NCI-H524 (cell line): Measurements from ENCODE around the gene TSHZ2.

Source experiments
- DNase-seq, 2 experiments: peaks; one replicate each; lab custom pipeline; 2025; lab: John Stamatoyannopoulos, UW

TSHZ2 gene

DNA sequence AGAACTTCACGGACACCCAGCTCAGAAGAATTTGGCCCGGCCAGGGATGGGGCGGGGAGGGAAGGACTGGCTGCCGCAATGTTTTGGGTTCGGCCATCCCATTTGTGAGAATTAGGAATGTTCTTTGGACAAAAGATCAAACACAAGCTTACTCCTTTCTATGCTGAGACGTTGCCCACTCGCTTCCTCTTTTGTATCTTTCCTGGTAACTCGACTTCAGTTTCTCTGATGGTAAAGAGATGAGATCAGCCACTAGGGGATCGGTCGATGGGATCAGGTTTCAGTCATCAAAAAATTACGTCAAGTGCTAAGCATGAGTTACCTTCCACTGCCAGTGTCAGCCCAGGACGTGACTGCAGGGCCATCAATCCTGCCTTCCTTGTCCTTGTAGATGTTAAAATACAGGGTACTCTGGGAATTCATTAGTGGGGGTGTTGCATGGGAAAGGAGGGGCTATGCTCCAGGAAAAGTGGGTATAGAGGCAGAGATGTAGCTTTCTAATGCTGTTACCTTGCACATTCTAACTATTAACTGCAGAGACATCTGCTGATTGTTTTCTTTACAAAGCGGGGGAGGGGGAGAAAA lies 190.2 kb downstream of the TSHZ2 start:
- peak in 1 of 2 experiments; percentile 68 for DNase-seq

DNA sequence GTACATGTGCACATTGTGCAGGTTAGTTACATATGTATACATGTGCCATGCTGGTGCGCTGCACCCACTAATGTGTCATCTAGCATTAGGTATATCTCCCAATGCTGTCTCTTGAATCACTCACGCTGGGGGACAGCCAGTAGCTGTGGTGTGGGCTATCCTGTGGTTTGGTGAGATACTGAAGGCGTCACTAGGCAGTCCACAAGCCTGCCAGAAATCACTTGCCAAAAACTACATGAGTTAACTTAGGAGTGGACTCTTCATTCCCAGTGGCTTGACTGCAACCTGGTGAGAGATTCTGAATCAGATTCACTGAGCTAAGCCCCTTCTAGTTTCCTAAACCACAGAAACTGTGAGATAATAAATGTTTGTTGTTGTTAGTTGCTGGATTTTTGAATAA lies 191.3 kb downstream of the TSHZ2 start:
- DNase-seq = no peak

GRCh38 chr20:53164072-53164471 lies 191.9 kb downstream of the TSHZ2 start:
- DNase-seq = no peak

- DNase-seq = no peak
These were observed 193.3 kb downstream of the TSHZ2 start for GRCh38 chr20:53165452-53165851.

DNA sequence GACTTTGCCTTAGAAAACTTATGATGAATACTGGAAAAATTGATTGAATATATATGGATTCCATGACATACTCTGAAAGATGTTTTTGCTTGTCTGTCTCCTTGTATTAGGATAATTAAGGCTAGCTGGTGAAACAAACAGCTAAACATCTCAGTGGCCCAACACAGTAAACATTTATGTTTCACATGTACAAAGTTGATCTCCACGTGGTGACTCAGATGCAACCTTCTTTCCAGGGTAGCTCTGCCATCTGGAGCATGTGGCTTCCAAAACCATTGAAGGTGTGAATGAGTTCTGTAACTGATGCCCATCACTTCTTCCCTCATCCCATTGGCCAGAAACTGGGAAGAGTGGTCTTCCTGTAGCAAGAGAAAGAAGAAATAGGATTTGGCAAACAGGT lies 196.3 kb downstream of the TSHZ2 start:
- no peak for DNase-seq

DNA sequence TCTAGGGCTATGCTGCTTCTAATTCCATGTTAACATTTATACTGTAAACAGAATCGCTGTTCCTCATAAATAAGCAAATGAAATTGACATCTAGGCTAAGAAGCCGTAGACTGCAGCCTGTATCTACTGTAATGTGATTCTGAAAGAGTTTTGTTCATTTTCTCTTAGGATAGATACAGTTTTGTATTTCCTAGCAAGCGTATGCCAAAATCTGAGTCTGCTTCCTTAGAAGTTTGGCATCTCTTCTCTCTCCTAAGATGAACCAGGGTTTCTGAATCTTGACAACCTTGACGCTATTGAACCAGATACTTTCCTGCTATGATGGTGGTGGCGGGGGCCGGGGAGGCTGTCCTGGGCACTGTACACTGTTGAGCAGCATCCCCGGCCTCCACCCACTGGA lies 198.0 kb downstream of the TSHZ2 start:
- DNase-seq = no peak

DNA sequence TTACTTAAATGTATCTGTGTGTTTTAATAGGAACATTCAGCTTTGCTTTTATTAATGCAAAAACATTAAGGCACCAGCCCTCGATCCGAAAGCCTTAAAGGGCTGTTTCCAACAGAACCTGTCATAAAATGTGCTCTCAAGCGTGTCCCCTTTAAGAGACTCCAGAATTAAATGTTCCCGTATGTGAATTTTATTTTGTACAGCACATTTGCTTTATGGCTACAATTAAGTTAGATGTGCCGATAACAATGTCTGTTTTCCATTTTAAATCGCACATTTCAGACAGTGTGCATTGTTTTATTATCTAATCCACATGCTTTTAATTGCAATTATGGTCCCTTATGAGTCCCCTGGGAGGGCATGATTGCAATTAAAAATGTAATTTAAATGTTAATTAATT lies 198.9 kb downstream of the TSHZ2 start:
- no peak for DNase-seq

GRCh38 chr20:53174454-53174853 lies 202.3 kb downstream of the TSHZ2 start:
- no peak for DNase-seq

GRCh38 chr20:53175135-53175780 lies 203.1 kb downstream of the TSHZ2 start:
- no peak for DNase-seq

GRCh38 chr20:53176134-53176533 lies 204.0 kb downstream of the TSHZ2 start:
- DNase-seq = no peak

GRCh38 chr20:53177687-53178086 lies 205.5 kb downstream of the TSHZ2 start:
- DNase-seq = no peak

- DNase-seq = no peak
These were observed 207.6 kb downstream of the TSHZ2 start for GRCh38 chr20:53179749-53180148.

GRCh38 chr20:53180928-53181362 lies 208.8 kb downstream of the TSHZ2 start:
- no peak for DNase-seq

GRCh38 chr20:53181866-53182376 lies 209.8 kb downstream of the TSHZ2 start:
- no peak for DNase-seq

GRCh38 chr20:53183181-53183580 lies 211.0 kb downstream of the TSHZ2 start:
- no peak for DNase-seq

DNA sequence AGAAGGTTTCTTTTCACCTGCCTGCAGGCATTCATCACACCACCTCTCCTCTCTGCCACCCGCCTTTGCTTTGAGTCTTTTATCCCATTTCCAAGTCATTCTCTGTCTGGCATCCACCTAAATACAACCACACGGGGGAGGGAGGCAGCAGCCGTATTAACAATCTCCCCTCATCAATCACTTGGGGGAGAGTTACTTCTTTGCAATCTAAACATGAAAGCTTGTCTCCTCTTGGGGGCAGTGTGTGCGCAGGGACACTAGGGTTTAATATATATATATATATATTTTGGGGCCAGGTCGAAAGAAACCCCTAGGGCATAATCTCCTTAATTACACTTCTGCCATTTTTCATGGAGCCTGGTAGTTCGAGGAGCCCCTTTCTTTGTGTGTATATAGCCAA lies 214.5 kb downstream of the TSHZ2 start:
- DNase-seq = no peak

- DNase-seq = no peak
These were observed 215.4 kb downstream of the TSHZ2 start for GRCh38 chr20:53187392-53188068.

DNA sequence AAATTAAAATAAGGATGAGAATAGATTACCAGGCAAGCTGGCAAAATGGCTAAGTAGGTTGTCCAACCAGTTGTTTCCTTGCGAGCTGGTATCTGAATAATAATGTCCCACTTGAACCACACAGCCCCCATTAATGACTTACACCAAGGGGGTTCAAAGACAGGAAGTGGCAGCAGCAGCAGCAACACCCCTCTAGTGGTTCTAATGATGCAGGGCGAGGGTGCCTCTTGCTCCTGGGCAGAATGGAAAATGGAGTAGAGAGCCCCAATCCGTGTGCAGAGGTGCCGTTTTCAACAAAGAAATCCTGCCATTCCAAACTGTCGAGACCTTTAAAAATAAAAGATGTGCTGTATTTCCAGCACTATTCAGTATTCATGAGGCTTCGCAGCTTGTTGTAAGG lies 218.1 kb downstream of the TSHZ2 start:
- no peak for DNase-seq

- no peak for DNase-seq
These were observed 219.8 kb downstream of the TSHZ2 start for GRCh38 chr20:53191957-53192356.

- DNase-seq = peak in 1 of 2 experiments; percentile 7
These were observed 222.4 kb downstream of the TSHZ2 start for GRCh38 chr20:53194306-53195290.

- no peak for DNase-seq
These were observed 223.9 kb downstream of the TSHZ2 start for GRCh38 chr20:53195876-53196610.
